NAMALWA (cell line): Measurements from ENCODE around the gene CST9.

Experiments
- DNase-seq: peaks from one replicate; pipeline ENCODE4 v3.0.0-alpha.2; 2015; ENCODE audit warnings: low spot score

Gene CST9

GRCh38 chr20:23605867-23606651, at the start of gene CST9:
Gene CST9, minus strand, starts transcription at chr20:23605917. Its CDS starts 53 bp downstream, at chr20:23605864.
- no peak for DNase-seq

- DNase-seq = no peak
Measured at GRCh38 chr20:23654717-23655116, 49.0 kb upstream of the CST9 start.

DNA sequence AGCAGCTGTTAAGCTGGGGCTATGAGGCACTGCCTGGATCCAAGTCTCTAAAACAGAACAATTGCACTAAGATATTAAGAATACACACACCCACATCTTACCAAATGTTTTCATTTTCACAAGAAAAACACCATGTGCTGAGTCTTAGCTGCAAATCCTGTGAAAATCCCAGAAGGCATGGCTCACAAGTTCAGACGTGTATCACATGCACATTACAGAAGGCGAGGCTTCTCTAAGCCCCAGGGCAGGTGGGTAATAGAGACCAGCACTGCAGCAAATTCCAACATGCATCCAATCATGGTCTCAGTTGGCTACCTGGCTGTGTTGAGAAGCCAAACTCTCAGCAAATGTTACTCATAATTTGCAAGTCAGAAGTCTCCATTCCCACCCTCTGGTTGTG, 48.3 kb upstream of the CST9 start:
- DNase-seq = no peak

GRCh38 chr20:23653400-23653938, 47.8 kb upstream of the CST9 start:
- no peak for DNase-seq

DNA sequence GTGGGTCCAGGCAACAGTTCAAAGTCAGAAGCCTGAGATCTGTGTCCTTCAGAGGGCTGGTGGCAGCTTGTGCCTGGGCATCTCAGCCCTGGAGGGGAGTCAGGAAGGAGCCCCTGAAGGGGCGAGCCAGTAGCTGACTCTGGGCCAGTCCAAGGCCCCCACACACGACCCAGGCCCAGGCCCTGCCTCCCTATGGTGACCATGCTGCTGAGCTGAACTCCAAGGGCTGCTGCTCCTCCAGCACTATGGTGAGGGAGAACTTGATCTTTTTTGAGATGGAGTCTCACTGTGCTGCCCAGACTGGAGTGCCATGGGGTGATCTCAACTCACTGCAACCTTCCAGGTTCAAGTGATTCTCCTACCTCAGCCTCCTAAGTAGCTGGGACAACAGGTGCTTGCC, 47.2 kb upstream of the CST9 start:
- DNase-seq = no peak

DNA sequence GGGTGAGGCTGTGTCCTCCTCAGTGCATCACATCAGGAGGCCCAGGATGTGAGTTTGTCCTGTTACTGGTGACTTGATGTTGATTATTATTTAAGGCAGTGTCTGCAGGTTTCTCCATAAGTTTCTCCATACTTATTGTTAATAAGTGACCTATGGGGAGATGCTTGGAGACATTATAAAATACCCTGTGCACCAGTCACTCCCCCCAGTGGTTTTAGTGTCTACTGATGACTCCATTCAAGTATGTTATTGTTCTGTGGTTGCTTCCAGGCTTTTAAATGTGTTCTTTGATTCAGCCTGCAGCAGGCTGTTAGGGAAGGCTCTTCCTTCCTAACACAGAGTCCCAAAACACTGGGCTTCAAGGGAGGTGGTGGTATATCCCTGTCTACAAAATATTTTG, 46.7 kb upstream of the CST9 start:
- DNase-seq = no peak

GRCh38 chr20:23651117-23651516, 45.4 kb upstream of the CST9 start:
- no peak for DNase-seq

DNA sequence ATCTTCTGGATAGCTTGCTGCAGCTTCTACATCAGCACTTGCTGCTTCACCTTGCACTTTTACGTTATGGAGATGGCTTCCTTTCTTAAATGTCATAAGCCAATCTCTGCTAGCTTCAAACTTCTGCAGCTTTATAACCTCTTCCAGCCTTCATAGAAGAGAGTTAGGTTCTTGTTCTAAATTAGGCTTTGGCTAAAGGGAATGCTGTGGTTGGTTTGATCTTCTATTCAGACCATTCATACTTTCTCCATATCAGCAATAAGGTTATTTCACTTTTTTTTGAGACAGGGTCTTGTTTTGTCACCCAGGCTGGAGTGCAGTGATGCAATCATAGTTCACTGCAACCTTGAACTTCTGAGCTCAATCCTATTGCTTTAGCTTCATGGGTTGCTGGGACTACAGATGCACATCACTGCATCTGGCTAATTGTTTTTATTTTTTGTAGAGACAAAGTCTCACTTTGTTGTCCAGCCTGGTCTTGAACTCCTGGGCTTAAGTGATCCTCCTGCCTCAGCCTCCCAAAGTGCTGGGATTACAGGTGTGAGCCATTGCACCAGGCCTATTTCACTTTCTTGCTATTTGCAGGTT, 44.2 kb upstream of the CST9 start:
- DNase-seq = no peak

DNA sequence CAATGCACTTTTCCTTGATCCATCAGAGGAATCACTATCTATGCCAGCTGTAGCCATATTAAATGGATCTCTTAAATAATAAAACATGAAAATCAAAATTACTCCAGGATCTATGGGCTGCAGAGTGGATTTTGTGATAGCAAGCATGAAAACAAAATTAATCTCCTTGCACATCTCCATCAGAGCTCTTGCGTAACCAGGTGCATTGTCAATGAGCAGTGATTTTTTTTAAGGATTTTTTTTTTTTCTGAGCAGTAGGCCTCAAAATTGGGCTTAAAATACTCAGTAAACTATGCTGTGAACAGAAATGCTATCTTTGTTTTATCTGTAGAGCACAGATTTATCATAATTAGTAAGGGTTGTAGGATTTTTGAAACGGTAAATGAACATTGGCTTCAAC, 43.5 kb upstream of the CST9 start:
- DNase-seq = no peak

GRCh38 chr20:23647346-23647745, 41.6 kb upstream of the CST9 start:
- DNase-seq = no peak

GRCh38 chr20:23646106-23646873, 40.6 kb upstream of the CST9 start:
- DNase-seq = no peak

- no peak for DNase-seq
Measured at GRCh38 chr20:23645575-23645974, 39.9 kb upstream of the CST9 start.

- no peak for DNase-seq
Measured at GRCh38 chr20:23644164-23644563, 38.4 kb upstream of the CST9 start.

DNA sequence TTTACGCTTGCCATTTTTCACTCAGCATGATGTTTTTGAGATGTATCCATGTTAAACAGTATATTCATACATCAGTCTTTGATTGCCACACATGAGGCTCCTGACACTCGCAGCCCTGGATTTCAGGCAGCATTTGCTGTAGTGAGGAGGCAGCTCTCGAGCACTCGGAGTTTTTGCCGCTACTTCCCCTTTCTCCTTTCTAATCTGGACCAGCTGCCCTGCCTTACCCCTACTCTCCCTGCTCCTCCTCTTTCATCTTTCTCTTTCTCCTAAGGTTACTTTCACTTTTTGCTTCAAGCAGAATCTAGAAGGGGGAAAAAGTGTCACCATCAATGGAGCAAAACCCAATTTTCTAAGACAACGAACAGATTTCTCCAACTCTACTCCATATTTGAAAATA, 37.9 kb upstream of the CST9 start:
- DNase-seq = peak; percentile 5

GRCh38 chr20:23641936-23642751, 36.4 kb upstream of the CST9 start:
- DNase-seq = no peak

- no peak for DNase-seq
Measured at GRCh38 chr20:23640671-23641667, 35.3 kb upstream of the CST9 start.

GRCh38 chr20:23640018-23640601, 34.4 kb upstream of the CST9 start:
- DNase-seq = no peak

DNA sequence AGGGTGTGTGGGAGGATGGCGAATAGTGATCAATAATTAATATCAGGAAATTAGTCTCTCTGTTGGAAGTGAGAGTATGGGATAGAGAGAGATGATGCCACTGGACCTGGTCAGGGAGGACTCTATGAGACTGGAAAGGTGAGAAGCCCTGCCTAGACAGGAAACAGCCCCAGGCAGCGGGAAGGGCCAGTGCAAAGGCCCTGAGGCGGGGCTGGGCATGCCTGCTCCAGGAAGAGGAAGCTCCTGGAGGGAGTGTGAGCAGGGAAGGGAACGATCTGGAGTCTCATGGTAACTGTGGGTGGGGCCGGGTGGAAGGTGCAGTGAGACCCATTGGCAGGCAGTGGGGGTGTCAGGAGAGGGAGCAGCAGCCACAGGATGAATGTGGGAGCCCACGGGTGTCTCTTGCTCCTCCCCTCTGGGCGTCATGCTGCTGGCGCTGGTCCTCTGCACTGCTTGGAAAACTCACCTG, 33.8 kb upstream of the CST9 start:
- DNase-seq = no peak

DNA sequence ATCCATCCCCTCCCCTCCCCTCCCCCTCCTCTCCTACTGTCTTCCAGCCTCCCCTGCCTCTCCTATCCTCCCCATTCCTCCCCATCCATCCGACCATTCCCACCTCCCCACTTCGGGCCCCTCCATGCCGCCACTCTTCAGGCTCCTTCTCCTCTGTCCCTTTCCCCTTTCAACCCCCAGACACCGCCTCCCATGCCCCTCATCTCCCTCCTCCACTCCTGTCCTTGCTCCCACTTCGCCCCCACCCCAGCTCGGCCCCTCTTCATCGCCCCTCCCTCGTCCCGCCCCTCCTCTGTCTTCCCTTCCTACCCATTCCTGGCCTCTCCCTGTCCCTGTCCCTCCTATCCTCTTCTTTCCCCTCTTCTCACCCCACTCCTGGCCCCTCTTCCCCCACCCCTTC, 32.6 kb upstream of the CST9 start:
- DNase-seq = no peak
